Testis (tissue), 2 donors: ENCODE measurements around the gene NLRC5.

Experiments used
- CTCF ChIP-seq, 3 experiments: fragments of 450-650 bp in 2 of 3; fragments of 200-600 bp in 1 of 3; sonication (generic) in 1 of 3; IDR thresholded peaks; one replicate each; pipeline ENCODE4 v1.5.1; 2016 to 2019; ENCODE audit warnings: antibody characterized with exemption in 3 of 3, mild to moderate bottlenecking in 2 of 3, moderate library complexity in 1 of 3
- POLR2A ChIP-seq: fragments of 450-650 bp; IDR thresholded peaks from one replicate; pipeline ENCODE4 v1.6.1; 2017; ENCODE audit warnings: antibody characterized with exemption, mild to moderate bottlenecking, moderate library complexity

GRCh38 chr16:56943761-56944375 is 45.5 kb upstream of the NLRC5 start:
- TF ChIP-seq CTCF (IDR thresholded peaks at IDR 0.05) (no peak), POLR2A (no peak)
